ENCODE measurements around the gene HOXC13. TPM values are rescaled to one million over a fixed set of nuclear protein-coding genes. Genes with fewer than 3 reads are reported as not detected.

The HOXC13 gene
- total RNA-seq, 1 experiment from 2014 or later: 93.5 TPM

DNA sequence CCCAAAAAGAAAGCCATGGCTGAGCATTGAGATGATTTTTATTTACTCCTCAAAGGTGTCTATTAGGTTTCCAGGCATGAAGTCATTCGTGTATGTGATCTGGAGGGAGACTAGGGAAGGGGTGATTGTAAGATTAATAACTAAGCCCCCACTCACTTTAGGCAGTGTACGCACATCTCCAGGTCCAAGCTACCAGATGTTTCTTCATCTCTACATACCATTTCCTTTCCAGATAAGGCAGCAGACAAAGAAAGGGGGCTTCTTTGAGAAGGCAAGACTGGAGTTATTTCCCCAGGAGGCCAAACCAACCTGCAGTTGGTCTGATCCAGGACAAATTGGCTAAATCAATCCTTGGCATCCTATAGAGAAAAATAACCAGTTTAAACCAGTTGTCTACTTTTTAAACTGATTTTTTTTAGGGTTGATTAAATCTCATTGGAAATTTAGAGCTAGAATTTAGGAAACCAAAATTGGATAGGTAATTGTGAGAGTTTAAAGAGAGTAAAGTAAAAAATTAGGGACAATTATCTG is 3.9 kb downstream of the HOXC13 start:
- TF ChIP-seq SIN3A (IDR thresholded peaks at IDR 0.05; ENCODE audit: borderline replicate concordance, insufficient read depth, low read depth, low read length): no peak
- TF ChIP-seq REST (IDR thresholded peaks at IDR 0.05; ENCODE audit: insufficient read depth in 1 of 2, low read depth in 2 of 2, low read length in 1 of 2): no peak
- no peak for TF ChIP-seq POLR2AphosphoS5 (IDR thresholded peaks at IDR 0.05; ENCODE audit: low read depth, low read length)
- TF ChIP-seq TCF7L2 (IDR thresholded peaks at IDR 0.05; ENCODE audit: low read depth, low read length): no peak
- TF ChIP-seq, protein P1, sequence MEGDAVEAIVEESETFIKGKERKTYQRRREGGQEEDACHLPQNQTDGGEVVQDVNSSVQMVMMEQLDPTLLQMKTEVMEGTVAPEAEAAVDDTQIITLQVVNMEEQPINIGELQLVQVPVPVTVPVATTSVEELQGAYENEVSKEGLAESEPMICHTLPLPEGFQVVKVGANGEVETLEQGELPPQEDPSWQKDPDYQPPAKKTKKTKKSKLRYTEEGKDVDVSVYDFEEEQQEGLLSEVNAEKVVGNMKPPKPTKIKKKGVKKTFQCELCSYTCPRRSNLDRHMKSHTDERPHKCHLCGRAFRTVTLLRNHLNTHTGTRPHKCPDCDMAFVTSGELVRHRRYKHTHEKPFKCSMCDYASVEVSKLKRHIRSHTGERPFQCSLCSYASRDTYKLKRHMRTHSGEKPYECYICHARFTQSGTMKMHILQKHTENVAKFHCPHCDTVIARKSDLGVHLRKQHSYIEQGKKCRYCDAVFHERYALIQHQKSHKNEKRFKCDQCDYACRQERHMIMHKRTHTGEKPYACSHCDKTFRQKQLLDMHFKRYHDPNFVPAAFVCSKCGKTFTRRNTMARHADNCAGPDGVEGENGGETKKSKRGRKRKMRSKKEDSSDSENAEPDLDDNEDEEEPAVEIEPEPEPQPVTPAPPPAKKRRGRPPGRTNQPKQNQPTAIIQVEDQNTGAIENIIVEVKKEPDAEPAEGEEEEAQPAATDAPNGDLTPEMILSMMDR (IDR thresholded peaks at IDR 0.05): no peak
- H3K27me3 ChIP-seq (ENCODE audit: control insufficient read depth, insufficient read depth, low read length): no peaks in the 10 kb centered on the region
- CTCF ChIA-PET: interaction anchor here (0.6 kb wide), 2 partner anchors 16 to 18 kb away, joined by 3 to 5 read pairs; no protein-coding TSS in a partner anchor
- POLR2A ChIA-PET: no interaction called here
- H3K36me3 ChIP-seq (ENCODE audit: control insufficient read depth, insufficient read depth, low read length): peaks cover 5% of the 10 kb centered on the region
- H3K4me1 ChIP-seq (ENCODE audit: control insufficient read depth, insufficient read depth, low read length): peaks cover 52% of the 10 kb centered on the region
- in situ Hi-C loops (cut with HindIII; ENCODE audit: low pct_unique_long_range_greater_than_20kb, low sequenced_read_pairs) (no loop called here), intact Hi-C loops (cut with micrococcal nuclease; ENCODE audit: unreplicated experiment) (no loop called here)
- H3K27ac ChIP-seq (ENCODE audit: low read length): peak overlapping the region; percentile 99
- H3K9me3 ChIP-seq (ENCODE audit: control insufficient read depth, insufficient read depth, low read depth, low read length): no peaks in the 10 kb centered on the region
- ATAC-seq: no peak
- BruUV-seq (replicated peaks): no TSS peak
- peak overlapping the region; percentile 86 to 98 for H3K4me3 ChIP-seq (ENCODE audit: low read depth in 2 of 2, low read length in 2 of 2)
- no peak for DNase-seq (ENCODE audit: low read depth, low spot score)

GRCh38 chr12:53944209-53944608 is 5.6 kb downstream of the HOXC13 start:
- no peak for TF ChIP-seq SIN3A (IDR thresholded peaks at IDR 0.05; ENCODE audit: borderline replicate concordance, insufficient read depth, low read depth, low read length)
- TF ChIP-seq, protein P1 (IDR thresholded peaks at IDR 0.05): no peak
- TF ChIP-seq REST (IDR thresholded peaks at IDR 0.05; ENCODE audit: insufficient read depth in 1 of 2, low read depth in 2 of 2, low read length in 1 of 2): no peak
- TF ChIP-seq TCF7L2 (IDR thresholded peaks at IDR 0.05; ENCODE audit: low read depth, low read length): no peak
- TF ChIP-seq POLR2AphosphoS5 (IDR thresholded peaks at IDR 0.05; ENCODE audit: low read depth, low read length): no peak

More at GRCh38 chr12:53944209-53944608, 5.6 kb downstream of the HOXC13 start:
- H3K4me3 ChIP-seq (ENCODE audit: low read depth in 2 of 2, low read length in 2 of 2): peak overlapping the region in 1 of 2 experiments; percentile 29; a peak in 3 of 4 replicates
- H3K4me1 ChIP-seq (ENCODE audit: control insufficient read depth, insufficient read depth, low read length): peaks cover 62% of the 10 kb centered on the region
- BruUV-seq (replicated peaks): no TSS peak
- CTCF ChIA-PET: no interaction called here
- ATAC-seq (no peak), DNase-seq (ENCODE audit: low read depth, low spot score) (no peak)
- no peaks in the 10 kb centered on the region for H3K27me3 ChIP-seq (ENCODE audit: control insufficient read depth, insufficient read depth, low read length)
- intact Hi-C loops (cut with micrococcal nuclease; ENCODE audit: unreplicated experiment): no loop called here
- peak overlapping the region; percentile 99 for H3K27ac ChIP-seq (ENCODE audit: low read length)
- in situ Hi-C loops (cut with HindIII; ENCODE audit: low pct_unique_long_range_greater_than_20kb, low sequenced_read_pairs): no loop called here
- POLR2A ChIA-PET: interaction anchor here (0.6 kb wide), 1 partner anchor 14 kb away, joined by 4 read pairs; no protein-coding TSS in a partner anchor
- no peaks in the 10 kb centered on the region for H3K9me3 ChIP-seq (ENCODE audit: control insufficient read depth, insufficient read depth, low read depth, low read length)
- peaks cover 5% of the 10 kb centered on the region for H3K36me3 ChIP-seq (ENCODE audit: control insufficient read depth, insufficient read depth, low read length)

Data from Panc1 (cell line).